Left ventricle myocardium superior (tissue), 1 donor: ENCODE data around the gene TDP2. TPM values are rescaled to one million over a fixed set of nuclear protein-coding genes. Genes with fewer than 3 reads are reported as not detected.
"Not testable (repeated sequence)": the region's sequence is repeated elsewhere in the genome, so short reads cannot be mapped to it uniquely, and the experiment has no call there.

Source experiments
- ATAC-seq: fragments of 200-7000 bp; cut with Tn5 transposase; one replicate; pipeline ENCODE4 v1.9.1; 2020; ENCODE audit warnings: mild to moderate bottlenecking, moderate library complexity
- DNase-seq: peaks from one replicate; pipeline ENCODE4 v3.0.0-alpha.2; 2020
- intact Hi-C: fragments of 100-400 bp; cut with micrococcal nuclease; formaldehyde crosslinking; loops from one replicate; pipeline ENCODE4 v1.11.0; 2022
- total RNA-seq: library from RNA; stranded (reverse); fragmentation: NEBNext Ultra II Directional; extraction: Animal tissue kit (Norgen Biotek cat#: 25700); gene quantifications from one replicate; pipeline ENCODE4 v1.2.1, GENCODE V29; 2021
- donor health status: DM: no; HTN: yes; CAD: no; lungs with severe emphysema.

Gene TDP2
- total RNA-seq, 1 donor from 2014 or later: 24.3 TPM

DNA sequence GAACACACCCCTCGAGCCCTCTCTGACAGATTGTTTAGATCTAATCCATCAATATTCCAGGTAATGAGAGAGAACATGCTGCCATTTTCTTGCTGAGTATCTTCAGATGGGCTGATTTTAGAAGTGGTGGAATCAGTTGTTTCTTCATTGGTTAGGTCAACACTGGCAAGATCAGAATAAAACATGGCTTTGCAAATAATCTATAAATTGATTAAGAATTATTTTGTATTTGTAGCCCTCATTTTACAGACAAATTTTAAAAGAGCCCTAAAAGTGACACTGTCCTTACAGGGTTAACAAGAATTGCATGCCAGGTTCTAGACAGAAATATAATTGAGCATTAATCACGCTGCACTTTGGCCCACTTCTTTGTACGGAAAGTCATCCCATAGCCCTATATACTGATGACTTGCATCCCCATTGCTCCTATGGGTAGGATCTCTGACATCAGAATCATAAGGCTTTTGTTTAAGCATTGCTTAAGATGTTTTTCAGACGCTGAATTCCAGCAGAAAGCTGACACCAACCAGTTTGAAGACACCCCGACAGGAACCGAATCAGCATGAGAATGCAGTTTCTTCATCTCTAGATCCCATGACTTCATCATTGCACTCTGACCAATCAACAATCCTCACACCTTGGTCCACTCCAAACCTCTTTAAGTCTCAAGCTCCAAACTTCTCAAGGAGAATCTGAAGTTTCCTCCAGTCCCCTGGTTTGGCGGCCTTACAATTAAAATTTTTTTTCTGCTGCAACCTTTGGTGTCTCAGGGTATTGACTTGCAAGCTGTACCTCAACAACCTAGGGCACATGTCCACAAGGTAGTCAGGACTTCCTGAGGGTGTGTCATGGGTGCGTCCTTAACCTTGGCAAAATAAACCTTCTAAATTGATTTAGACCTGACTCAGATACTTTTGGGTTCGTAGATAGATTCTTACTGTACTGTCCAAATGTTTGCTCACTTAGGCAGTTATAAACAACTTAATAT, 7.8 kb downstream of the TDP2 start:
- intact Hi-C loops: no loop called here
- DNase-seq: no peak
- no peak for ATAC-seq

GRCh38 chr6:24655215-24655614, 11.5 kb downstream of the TDP2 start:
- no peak for ATAC-seq
- DNase-seq: no peak
- intact Hi-C loops: no loop called here

DNA sequence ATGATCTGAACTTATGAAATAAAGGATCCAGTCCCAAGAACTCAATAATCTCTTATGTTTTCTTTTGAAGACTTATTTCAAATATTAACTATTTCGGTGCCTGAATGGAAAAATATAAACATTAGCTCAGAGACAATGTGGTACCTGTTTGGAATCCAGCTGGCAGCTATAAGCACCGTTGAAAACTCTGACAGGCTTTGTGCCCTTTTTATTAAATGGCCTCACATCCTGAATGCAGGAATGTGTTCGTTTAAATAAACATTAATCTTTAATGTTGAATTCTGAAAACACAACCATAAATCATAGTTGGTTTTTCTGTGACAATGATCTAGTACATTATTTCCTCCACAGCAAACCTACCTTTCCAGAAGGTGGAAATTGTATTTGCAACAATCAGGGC, 16.3 kb downstream of the TDP2 start:
- ATAC-seq: no peak
- DNase-seq: no peak
- intact Hi-C loops: no loop called here

GRCh38 chr6:24649691-24650090, 17.0 kb downstream of the TDP2 start:
- intact Hi-C loops: no loop called here
- ATAC-seq: no peak
- no peak for DNase-seq

DNA sequence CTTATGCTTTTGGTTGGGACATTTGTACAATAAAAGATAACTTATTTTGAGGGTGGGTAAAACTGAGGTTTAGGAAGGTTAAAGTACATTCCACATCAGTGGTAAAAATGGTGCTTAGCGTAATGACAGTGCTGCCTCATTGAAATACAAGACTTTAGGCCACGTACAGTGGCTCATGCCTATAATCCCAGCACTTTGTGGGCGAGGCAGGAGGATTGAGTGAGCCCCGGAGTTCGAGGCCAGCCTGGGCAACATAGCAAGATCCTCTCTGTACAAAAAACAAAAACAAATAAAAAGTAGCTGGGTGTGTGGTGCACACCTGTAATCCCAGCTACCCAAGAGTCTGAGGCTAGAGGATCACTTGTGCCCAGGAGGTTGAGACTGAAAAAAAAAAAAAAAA, 18.4 kb downstream of the TDP2 start:
- intact Hi-C loops: no loop called here
- DNase-seq (no peak), ATAC-seq (no peak)

GRCh38 chr6:24646771-24647170, 19.9 kb downstream of the TDP2 start:
- intact Hi-C loops: no loop called here
- no peak for DNase-seq
- ATAC-seq: no peak

- ATAC-seq (no peak), DNase-seq (no peak)
- intact Hi-C loops: no loop called here
These were observed 22.3 kb downstream of the TDP2 start for GRCh38 chr6:24644377-24644776.

- no peak for DNase-seq
- intact Hi-C loops: no loop called here
- ATAC-seq: no peak
These were observed 22.8 kb downstream of the TDP2 start for GRCh38 chr6:24643920-24644319.

DNA sequence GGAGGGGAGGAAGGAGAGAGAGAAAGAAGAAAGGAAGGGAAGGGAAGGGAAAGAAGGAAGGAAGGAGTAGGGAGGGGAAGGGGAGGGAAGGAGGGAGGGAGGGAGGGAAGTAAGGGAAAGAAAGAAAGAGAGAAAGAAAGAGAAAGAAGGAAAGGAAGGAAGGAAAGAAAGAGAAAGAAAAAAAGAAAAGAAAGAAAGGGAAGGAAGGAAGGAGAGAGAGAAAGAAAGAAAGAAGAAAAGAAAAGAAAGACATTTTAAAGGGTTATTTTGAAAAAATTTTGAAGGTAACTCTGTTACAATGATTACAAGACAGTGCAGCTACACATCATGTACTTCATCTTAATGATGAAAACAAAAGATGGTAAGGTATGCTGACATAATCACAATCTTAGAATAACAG, 24.6 kb downstream of the TDP2 start:
- intact Hi-C loops: no loop called here
- ATAC-seq (no peak), DNase-seq (no peak)

DNA sequence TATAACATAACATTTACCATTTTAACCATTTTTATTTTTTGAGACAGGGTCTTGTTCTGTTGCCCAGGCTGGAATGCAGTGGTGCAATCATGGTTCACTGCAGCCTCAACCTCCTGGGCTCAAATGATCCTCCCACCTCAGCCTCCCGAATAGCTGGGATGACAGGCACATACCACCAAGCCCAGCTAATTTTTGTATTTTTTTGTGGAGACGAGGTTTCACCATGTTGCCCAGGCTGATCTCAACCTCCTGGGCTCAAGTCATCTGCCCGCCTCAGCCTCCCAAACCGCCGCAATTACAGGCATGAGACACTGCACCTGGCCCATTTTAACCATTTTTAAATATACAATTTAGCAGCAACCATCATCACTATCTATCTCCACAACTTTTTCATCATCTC, 26.1 kb downstream of the TDP2 start:
- ATAC-seq, intact Hi-C loops, DNase-seq: not testable (repeated sequence)

GRCh38 chr6:24640166-24640565, 26.5 kb downstream of the TDP2 start:
- intact Hi-C loops: no loop called here
- no peak for ATAC-seq
- DNase-seq: no peak

- intact Hi-C loops: no loop called here
- no peak for DNase-seq
- no peak for ATAC-seq
These were observed 30.0 kb downstream of the TDP2 start for GRCh38 chr6:24636681-24637080.

DNA sequence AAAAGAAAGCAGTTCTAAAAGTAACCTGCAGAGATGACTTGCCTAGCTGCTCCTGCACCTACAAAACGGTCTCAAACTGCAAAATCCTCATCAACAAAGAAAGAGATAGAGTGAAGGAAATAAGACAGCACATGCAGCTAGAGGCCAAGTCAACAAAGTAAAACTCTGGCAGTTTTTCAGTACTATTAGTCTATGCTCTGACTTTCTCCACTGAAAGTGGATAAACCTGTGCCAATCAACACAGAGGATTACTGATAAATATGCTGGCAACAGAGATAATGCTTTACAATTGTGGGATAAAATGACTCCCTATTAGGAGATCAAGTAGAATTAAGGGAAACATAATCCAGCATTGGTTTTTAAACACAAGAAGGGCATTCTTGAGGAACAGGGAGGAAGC, 34.1 kb downstream of the TDP2 start:
- ATAC-seq (no peak), DNase-seq (no peak)
- intact Hi-C loops: no loop called here

GRCh38 chr6:24631671-24632070, 35.0 kb downstream of the TDP2 start:
- ATAC-seq: peak; percentile 18
- intact Hi-C loops: no loop called here
- DNase-seq: no peak

GRCh38 chr6:24630856-24631505, 35.7 kb downstream of the TDP2 start:
- intact Hi-C loops: no loop called here
- no peak for ATAC-seq

GRCh38 chr6:24621626-24622289, 44.9 kb downstream of the TDP2 start:
- intact Hi-C loops: no loop called here
- DNase-seq (no peak), ATAC-seq (no peak)

More at GRCh38 chr6:24630856-24631505, 35.7 kb downstream of the TDP2 start:
- no peak for DNase-seq

DNA sequence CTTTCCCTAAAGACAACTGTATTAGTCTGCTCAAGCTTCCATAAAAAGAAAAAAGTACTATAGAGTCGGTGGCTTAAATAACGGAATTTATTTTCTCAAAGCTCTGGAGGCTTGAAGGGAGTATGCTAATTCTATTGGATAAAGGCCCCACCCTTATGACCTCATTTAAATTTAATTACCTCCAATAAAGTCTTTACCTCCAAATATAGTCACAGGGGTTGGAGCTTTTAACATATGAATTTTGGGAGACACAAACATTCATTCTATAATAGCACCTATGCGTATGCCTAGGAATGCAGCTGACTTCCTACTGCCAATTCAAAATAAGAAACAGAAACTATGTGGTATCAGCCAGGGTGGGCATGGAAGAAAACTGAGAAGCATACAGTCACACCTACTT, 46.1 kb downstream of the TDP2 start:
- no peak for ATAC-seq
- DNase-seq: no peak
- intact Hi-C loops: no loop called here

- intact Hi-C loops: no loop called here
- DNase-seq: no peak
- no peak for ATAC-seq
These were observed 47.0 kb downstream of the TDP2 start for GRCh38 chr6:24619661-24620060.

- ATAC-seq (no peak), DNase-seq (no peak)
- intact Hi-C loops: no loop called here
These were observed 52.1 kb downstream of the TDP2 start for GRCh38 chr6:24614648-24615047.

GRCh38 chr6:24614043-24614420, 52.7 kb downstream of the TDP2 start:
- no peak for ATAC-seq
- intact Hi-C loops: no loop called here
- DNase-seq: no peak
